ENCODE data around the gene EPS15.

EPS15 gene

GRCh38 chr1:51324251-51325010 lies 194.6 kb downstream of the EPS15 start:
- TF ChIP-seq CTCF (IDR thresholded peaks at IDR 0.05; ENCODE audit: low read depth, low read length) = no peak
- H3K4me3 ChIP-seq (ENCODE audit: low read depth, low read length) = no peak overlapping the region

GRCh38 chr1:51323778-51324177 lies 195.3 kb downstream of the EPS15 start:
- no peak overlapping the region for H3K4me3 ChIP-seq (ENCODE audit: low read depth, low read length)
- no peak for TF ChIP-seq CTCF (IDR thresholded peaks at IDR 0.05; ENCODE audit: low read depth, low read length)

- no peak overlapping the region for H3K4me3 ChIP-seq (ENCODE audit: low read depth, low read length)
- TF ChIP-seq CTCF (IDR thresholded peaks at IDR 0.05; ENCODE audit: low read depth, low read length) = no peak
Observed at GRCh38 chr1:51322417-51323101, 196.5 kb downstream of the EPS15 start.

- H3K4me3 ChIP-seq (ENCODE audit: low read depth, low read length) = no peak overlapping the region
- TF ChIP-seq CTCF (IDR thresholded peaks at IDR 0.05; ENCODE audit: low read depth, low read length) = no peak
Observed at GRCh38 chr1:51321924-51322280, 197.2 kb downstream of the EPS15 start.

- no peak for TF ChIP-seq CTCF (IDR thresholded peaks at IDR 0.05; ENCODE audit: low read depth, low read length)
Observed at GRCh38 chr1:51320967-51321923, 197.8 kb downstream of the EPS15 start.

GRCh38 chr1:51317798-51318197 lies 201.3 kb downstream of the EPS15 start:
- no peak overlapping the region for H3K4me3 ChIP-seq (ENCODE audit: low read depth, low read length)
- no peak for TF ChIP-seq CTCF (IDR thresholded peaks at IDR 0.05; ENCODE audit: low read depth, low read length)

More at GRCh38 chr1:51320967-51321923, 197.8 kb downstream of the EPS15 start:
- H3K4me3 ChIP-seq (ENCODE audit: low read depth, low read length) = no peak overlapping the region
